Prostate gland (tissue), 2 donors: ENCODE measurements around the gene ARL16. TPM values are rescaled to one million over a fixed set of nuclear protein-coding genes. Genes with fewer than 3 reads are reported as not detected.

Experiments used
- DNase-seq: peaks from one replicate; pipeline ENCODE4 v3.0.0-alpha.2; 2019; ENCODE audit warnings: low spot score
- H3K27ac ChIP-seq, 2 donors: fragments of 200-600 bp; sonication (generic); 2 replicates each; pipeline ENCODE4 v1.5.1; 2017 to 2019
- H3K27me3 ChIP-seq: fragments of 200-600 bp; sonication (generic); replicated peaks from 2 replicates; pipeline ENCODE4 v1.5.1; 2019; ENCODE audit not compliant: insufficient read depth
- H3K36me3 ChIP-seq, 2 donors: fragments of 200-600 bp; sonication (generic); 1 replicate in 1 of 2; 2 replicates in 1 of 2; pipeline versions ENCODE4 v1.5.1 to v1.8.1; 2017 to 2019
- H3K4me1 ChIP-seq: fragments of 200-600 bp; sonication (generic); replicated peaks from 2 replicates; pipeline ENCODE4 v1.5.1; 2019
- H3K4me3 ChIP-seq, 2 donors: fragments of 200-600 bp; sonication (generic); 2 replicates each; pipeline ENCODE4 v1.5.1; 2017 to 2019
- H3K9me3 ChIP-seq: fragments of 200-600 bp; sonication (generic); 2 replicates; pipeline ENCODE4 v1.5.1; 2017
- CTCF ChIP-seq, 4 experiments: fragments of 200-600 bp in 2 of 4; fragments of 450-650 bp in 2 of 4; sonication (generic) in 2 of 4; IDR thresholded peaks; 1 replicate in 3 of 4; 2 replicates in 1 of 4; pipeline ENCODE4 v1.5.1; 2016 to 2019; ENCODE audit warnings: antibody characterized with exemption in 4 of 4, mild to moderate bottlenecking in 2 of 4, moderate library complexity in 2 of 4
- POLR2A ChIP-seq: fragments of 450-650 bp; IDR thresholded peaks from one replicate; pipeline ENCODE4 v1.6.1; 2016; ENCODE audit warnings: antibody characterized with exemption, mild to moderate bottlenecking
- POLR2AphosphoS5 ChIP-seq: sonication (generic); formaldehyde crosslinking; IDR thresholded peaks from one replicate; pipeline ENCODE4 v1.6.1; 2017; ENCODE audit warnings: antibody characterized with exemption
- WGBS: methylation state at CpG from one replicate; pipeline ENCODE4 v1.1.5; 2018; 5-methylcytosine and 5-hydroxymethylcytosine counted together
- intact Hi-C: fragments of 100-400 bp; cut with DNase I; formaldehyde crosslinking; loops from one replicate; pipeline ENCODE4 v1.14.2; 2022
- total RNA-seq, 2 donors: library from RNA; depleted of rRNA; stranded (reverse); fragments of >200 nt; gene quantifications; one replicate each; pipeline ENCODE4 v1.1.0, GENCODE V29; 2016

The ARL16 gene
- total RNA-seq, 2 donors from 2014 or later = 27.9 to 49.5 TPM

GRCh38 chr17:81651692-81652091, 31.9 kb downstream of the ARL16 start:
- intact Hi-C loops = no loop called here
- no peak overlapping the region for H3K4me3 ChIP-seq
- peaks cover 15% of the 10 kb centered on the region for H3K27me3 ChIP-seq
- no peak overlapping the region for H3K27ac ChIP-seq
- H3K4me1 ChIP-seq = no peaks in the 10 kb centered on the region
- DNase-seq = no peak
- no peak for TF ChIP-seq CTCF (IDR thresholded peaks at IDR 0.05)
- TF ChIP-seq POLR2A = no peak
- no peak for TF ChIP-seq POLR2AphosphoS5
- 79% methylated on average over 9 of the region's 10 CpGs for WGBS
- no peaks in the 10 kb centered on the region for H3K9me3 ChIP-seq
- no peaks in the 10 kb centered on the region for H3K36me3 ChIP-seq

DNA sequence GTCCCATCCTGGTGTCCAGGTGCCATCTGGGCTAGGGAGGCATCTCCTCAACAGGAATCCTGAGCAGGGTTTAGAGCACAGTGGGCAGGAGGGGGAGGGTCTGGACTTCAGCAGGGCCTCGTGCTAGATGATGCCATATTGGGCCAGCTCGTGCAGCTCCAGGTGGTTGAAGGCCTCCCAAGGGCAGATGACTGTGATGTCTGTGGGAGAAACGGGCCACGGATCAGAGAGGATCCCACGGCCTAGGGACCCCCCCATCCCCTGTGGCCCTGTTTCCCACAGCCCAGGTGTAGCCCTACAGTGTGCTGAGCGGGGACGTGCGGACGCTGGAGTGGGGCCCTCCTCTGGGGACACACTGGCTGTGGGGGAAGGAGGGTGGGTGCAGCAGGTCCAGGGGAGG, 32.6 kb downstream of the ARL16 start:
- Histone ChIP-seq H3K27me3 (peaks cover 15% of the 10 kb centered on the region), H3K4me3 (no peak overlapping the region), H3K4me1 (no peaks in the 10 kb centered on the region), H3K36me3 (no peaks in the 10 kb centered on the region), H3K27ac (no peak overlapping the region), H3K9me3 (no peaks in the 10 kb centered on the region)
- intact Hi-C loops = no loop called here
- TF ChIP-seq POLR2AphosphoS5 (no peak), POLR2A (no peak), CTCF (IDR thresholded peaks at IDR 0.05) (no peak)
- 70% methylated on average over 9 of the region's 9 CpGs for WGBS
- DNase-seq = no peak

GRCh38 chr17:81648707-81649085, 34.9 kb downstream of the ARL16 start:
- no peak for DNase-seq
- Histone ChIP-seq H3K36me3 (no peaks in the 10 kb centered on the region), H3K4me1 (no peaks in the 10 kb centered on the region), H3K27me3 (peaks cover 15% of the 10 kb centered on the region), H3K27ac (no peak overlapping the region), H3K4me3 (no peak overlapping the region), H3K9me3 (no peaks in the 10 kb centered on the region)
- 74% methylated on average over 14 of the region's 14 CpGs for WGBS
- TF ChIP-seq POLR2AphosphoS5 = no peak
- TF ChIP-seq POLR2A = no peak
- no peak for TF ChIP-seq CTCF (IDR thresholded peaks at IDR 0.05)
- intact Hi-C loops = no loop called here

GRCh38 chr17:81648013-81648706, 35.4 kb downstream of the ARL16 start:
- no peak overlapping the region for H3K27ac ChIP-seq
- H3K4me3 ChIP-seq = no peak overlapping the region
- no peaks in the 10 kb centered on the region for H3K36me3 ChIP-seq
- TF ChIP-seq CTCF (IDR thresholded peaks at IDR 0.05) (no peak), POLR2AphosphoS5 (no peak), POLR2A (no peak)
- WGBS = 5% methylated on average over 67 of the region's 78 CpGs
- H3K27me3 ChIP-seq = peaks cover 15% of the 10 kb centered on the region
- no peaks in the 10 kb centered on the region for H3K4me1 ChIP-seq
- no peaks in the 10 kb centered on the region for H3K9me3 ChIP-seq
- DNase-seq = no peak
- intact Hi-C loops = no loop called here

GRCh38 chr17:81647640-81648012, 36.0 kb downstream of the ARL16 start:
- no peak for DNase-seq
- intact Hi-C loops = no loop called here
- Histone ChIP-seq H3K36me3 (no peaks in the 10 kb centered on the region), H3K4me3 (no peak overlapping the region), H3K27ac (no peak overlapping the region), H3K27me3 (peaks cover 15% of the 10 kb centered on the region), H3K9me3 (no peaks in the 10 kb centered on the region), H3K4me1 (no peaks in the 10 kb centered on the region)
- WGBS = 29% methylated on average over 13 of the region's 21 CpGs
- TF ChIP-seq CTCF (IDR thresholded peaks at IDR 0.05) (no peak), POLR2AphosphoS5 (no peak), POLR2A (no peak)
